K562 (cell line): Measurements from ENCODE around the gene MAN1B1. TPM values are rescaled to one million over a fixed set of nuclear protein-coding genes. Genes with fewer than 3 reads are reported as not detected.

ENCODE experiments used
- CBX1 ChIP-seq: sonication (generic); IDR thresholded peaks from 2 replicates; pipeline ENCODE4 v1.6.1; 2016; ENCODE audit warnings: antibody characterized with exemption, low read depth, mild to moderate bottlenecking
- CSDE1 ChIP-seq, 2 experiments: fragments of 450-650 bp; IDR thresholded peaks; 2 replicates each; pipeline ENCODE4 v1.6.1; 2016; ENCODE audit warnings: mild to moderate bottlenecking in 1 of 2
- CTCFL ChIP-seq: IDR thresholded peaks from 2 replicates; pipeline ENCODE4 v1.6.1; 2011; ENCODE audit warnings: borderline replicate concordance, low read depth, mild to moderate bottlenecking, moderate library complexity, low read length; ENCODE audit not compliant: insufficient read depth, poor library complexity, severe bottlenecking
- HNRNPL ChIP-seq: fragments of 200-400 bp; formaldehyde crosslinking; IDR thresholded peaks from 2 replicates; pipeline ENCODE4 v1.6.1; 2017; ENCODE audit warnings: low read depth, mild to moderate bottlenecking, low read length
- KLF16 ChIP-seq: IDR thresholded peaks from 2 replicates; pipeline ENCODE4 v1.6.1; 2016; ENCODE audit warnings: antibody characterized with exemption
- MYC ChIP-seq, 2 experiments: fragments of 250-450 bp in 1 of 2; sonication (Bioruptor Pico) in 1 of 2; IDR thresholded peaks; 2 replicates each; pipeline versions ENCODE4 v1.5.1 to v1.6.1; 2012 to 2021; ENCODE audit warnings: low read depth in 2 of 2, borderline replicate concordance in 1 of 2, improper control_type of control experiment in 1 of 2, low read length in 1 of 2, mild to moderate bottlenecking in 1 of 2, moderate library complexity in 1 of 2
- NR1H2 ChIP-seq: sonication (generic); formaldehyde crosslinking; IDR thresholded peaks from 2 replicates; pipeline ENCODE4 v1.4.0; 2020; ENCODE audit warnings: mild to moderate bottlenecking, missing genetic modification reagents
- PKNOX1 ChIP-seq: fragments of 450-650 bp; IDR thresholded peaks from 2 replicates; pipeline ENCODE4 v1.6.1; 2016
- POLR3G ChIP-seq: IDR thresholded peaks from 2 replicates; pipeline ENCODE4 v1.6.1; 2011; ENCODE audit not compliant: insufficient read length, insufficient replicate concordance; ENCODE audit errors: extremely low read depth
- PREB ChIP-seq: sonication (generic); formaldehyde crosslinking; IDR thresholded peaks from 2 replicates; pipeline ENCODE4 v1.8.1; 2023; ENCODE audit warnings: mild to moderate bottlenecking, missing genetic modification reagents
- RFX1 ChIP-seq: fragments of 450-650 bp; IDR thresholded peaks from 2 replicates; pipeline ENCODE4 v1.6.1; 2016; ENCODE audit warnings: mild to moderate bottlenecking, moderate library complexity
- RFX7 ChIP-seq: fragments of 250-450 bp; sonication (Bioruptor Pico); IDR thresholded peaks from 2 replicates; pipeline ENCODE4 v1.5.1; 2021; ENCODE audit warnings: mild to moderate bottlenecking
- TAF1 ChIP-seq: IDR thresholded peaks from 2 replicates; pipeline ENCODE4 v1.6.1; 2011; ENCODE audit warnings: mild to moderate bottlenecking, low read length, moderate library complexity; ENCODE audit not compliant: insufficient read depth, control insufficient read depth, severe bottlenecking; ENCODE audit errors: extremely low read depth
- TOE1 ChIP-seq, 2 experiments: fragments of 450-650 bp in 1 of 2; sonication (generic) in 1 of 2; formaldehyde crosslinking in 1 of 2; IDR thresholded peaks; 2 replicates each; pipeline versions ENCODE4 v1.7.1 to v1.8.0; 2016 to 2022; ENCODE audit warnings: borderline replicate concordance in 2 of 2, mild to moderate bottlenecking in 2 of 2, antibody characterized with exemption in 1 of 2, inconsistent platforms in 1 of 2, low read depth in 1 of 2, missing genetic modification reagents in 1 of 2, moderate library complexity in 1 of 2
- ZBED1 ChIP-seq: IDR thresholded peaks from 2 replicates; pipeline ENCODE4 v1.6.1; 2014
- ZNF583 ChIP-seq: fragments of 250-450 bp; sonication (Bioruptor Pico); IDR thresholded peaks from 2 replicates; pipeline ENCODE4 v1.4.0; 2020
- ZNF609 ChIP-seq: sonication (generic); formaldehyde crosslinking; IDR thresholded peaks from 2 replicates; pipeline ENCODE4 v1.8.1; 2023; ENCODE audit warnings: missing genetic modification reagents, mild to moderate bottlenecking, borderline replicate concordance
- polyA plus RNA-seq, 8 experiments: library from polyadenylated mRNA; depleted of rRNA in 4 of 8; stranded (reverse) in 5 of 8; unstranded in 3 of 8; fragments of >200 nt; fragmentation: Nextera tagmentation in 2 of 8; fragmentation: Illumina TruSeq in 1 of 8; extraction: Ambion mirVana in 2 of 8; extraction: Trizol in 1 of 8; gene quantifications; 2 replicates each; pipeline versions ENCODE4 v1.2.1 to v1.2.3, GENCODE V29; 2011 to 2014; ENCODE audit warnings: inconsistent platforms in 1 of 8, missing spikeins in 1 of 8
- total RNA-seq, 7 experiments: library from RNA; depleted of rRNA in 6 of 7; stranded (reverse); fragments of >200 nt in 6 of 7; fragmentation: Illumina TruSeq in 2 of 7; extraction: Trizol in 2 of 7; gene quantifications; 2 replicates each; pipeline versions ENCODE4 v1.2.1 to v1.2.3, GENCODE V29; 2011 to 2021; ENCODE audit warnings: low replicate concordance in 1 of 7

Gene MAN1B1
- total and polyA plus RNA-seq, 9 of the 15 experiments (the other 6 are each of a cell fraction or from before 2014, with no cell fraction given): 0.55 to 36.6 (median 27.3) TPM

GRCh38 chr9:137086531-137087408, at the start of gene MAN1B1 (continued):
- TF ChIP-seq HNRNPL (peak; percentile 82; the same call in 1 of the 2 replicates), TOE1 (IDR thresholded peaks at IDR 0.05; ENCODE audit: borderline replicate concordance) (no peak), TOE1 (CRISPR knock-in tag; IDR thresholded peaks at IDR 0.05; ENCODE audit: borderline replicate concordance, low read depth) (no peak), ZBED1 (no peak), ZNF583 (CRISPR knock-in tag) (no peak), RFX7 (CRISPR knock-in tag) (no peak), ZNF609 (0 out of 2 replicates have a peak, but pooled peaks have one; percentile 14), KLF16 (no peak), CSDE1 (IDR thresholded peaks at IDR 0.05) (peak in 1 of 2 experiments; percentile 90; a peak in 1 of 4 replicates), MYC (IDR thresholded peaks at IDR 0.05; ENCODE audit: low read depth, low read length) (peak; percentile 98), MYC (CRISPR knock-in tag; IDR thresholded peaks at IDR 0.05; ENCODE audit: borderline replicate concordance, low read depth) (peak; percentile 93; the same call in 1 of the 2 replicates), NR1H2 (no peak), CTCFL (peak; percentile 7), TAF1 (peak; percentile 69), PREB (CRISPR knock-in tag) (no peak), CBX1 (0 out of 2 replicates have a peak, but pooled peaks have one; percentile 17), POLR3G (no peak), RFX1 (peak; percentile 97), PKNOX1 (peak; percentile 94)
